Skeletal muscle cell (primary cell): ENCODE results near the gene HSPA2.
"Not testable (repeated sequence)": the region's sequence is repeated elsewhere in the genome, so short reads cannot be mapped to it uniquely, and the experiment has no call there.

Experiments used
- DNase-seq: peaks from one replicate; pipeline ENCODE4 v3.0.0-alpha.2; 2010; ENCODE audit warnings: low read depth
- H3K4me3 ChIP-seq: 2 replicates; pipeline ENCODE4 v1.5.1; 2011; ENCODE audit warnings: low read depth, mild to moderate bottlenecking, control low read depth, low read length, moderate library complexity

The HSPA2 gene

GRCh38 chr14:64550621-64551333 is 10.2 kb downstream of the HSPA2 start:
- no peak overlapping the region for H3K4me3 ChIP-seq

DNA sequence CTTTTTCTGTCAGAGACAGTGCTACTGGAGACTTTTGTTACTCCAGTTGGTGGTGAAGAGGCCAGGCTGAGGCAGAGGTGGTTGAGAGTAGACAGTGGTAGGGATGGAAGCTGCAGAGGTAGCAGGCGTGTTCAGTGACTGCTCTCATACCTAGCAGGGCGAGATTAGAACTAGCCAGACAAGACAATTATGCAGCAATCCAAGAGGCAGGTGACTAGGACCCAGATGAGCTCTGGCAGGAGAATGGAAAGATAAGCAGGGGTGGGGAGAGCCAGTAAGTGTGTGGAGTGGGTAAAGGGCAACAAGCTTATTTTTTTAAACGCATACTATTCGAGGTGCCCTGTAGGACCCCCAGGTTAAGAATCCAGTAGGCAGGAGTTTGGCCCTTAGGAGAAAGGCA is 14.0 kb downstream of the HSPA2 start:
- H3K4me3 ChIP-seq: no peak overlapping the region
- DNase-seq: no peak

More at GRCh38 chr14:64550621-64551333, 10.2 kb downstream of the HSPA2 start:
- DNase-seq: no peak

GRCh38 chr14:64556526-64556925 is 16.0 kb downstream of the HSPA2 start:
- no peak for DNase-seq
- no peak overlapping the region for H3K4me3 ChIP-seq

- not testable (repeated sequence) for H3K4me3 ChIP-seq, DNase-seq
Measured at GRCh38 chr14:64558216-64558615, 17.7 kb downstream of the HSPA2 start.

- H3K4me3 ChIP-seq: no peak overlapping the region
Measured at GRCh38 chr14:64561631-64562030, 21.1 kb downstream of the HSPA2 start.

DNA sequence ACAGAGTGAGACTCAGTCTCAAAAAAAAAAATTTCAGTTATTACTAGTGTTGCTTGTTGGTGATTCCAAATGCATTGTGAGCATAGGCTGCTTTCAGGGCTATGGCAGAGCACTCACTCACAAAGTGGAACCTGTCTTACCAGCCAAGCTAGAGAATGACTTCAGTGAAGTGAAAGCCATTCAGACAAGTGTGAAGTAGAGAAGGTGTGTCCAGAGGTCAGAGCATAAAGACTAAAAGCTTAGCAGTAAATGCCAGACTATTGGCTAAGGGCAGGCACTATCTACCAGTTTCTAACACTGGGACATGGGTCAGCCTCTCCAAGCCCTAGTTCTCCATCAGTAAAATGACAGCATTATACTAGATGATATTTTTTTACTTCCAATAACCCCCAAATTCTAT is 21.9 kb downstream of the HSPA2 start:
- no peak for DNase-seq

More at GRCh38 chr14:64561631-64562030, 21.1 kb downstream of the HSPA2 start:
- no peak for DNase-seq

DNA sequence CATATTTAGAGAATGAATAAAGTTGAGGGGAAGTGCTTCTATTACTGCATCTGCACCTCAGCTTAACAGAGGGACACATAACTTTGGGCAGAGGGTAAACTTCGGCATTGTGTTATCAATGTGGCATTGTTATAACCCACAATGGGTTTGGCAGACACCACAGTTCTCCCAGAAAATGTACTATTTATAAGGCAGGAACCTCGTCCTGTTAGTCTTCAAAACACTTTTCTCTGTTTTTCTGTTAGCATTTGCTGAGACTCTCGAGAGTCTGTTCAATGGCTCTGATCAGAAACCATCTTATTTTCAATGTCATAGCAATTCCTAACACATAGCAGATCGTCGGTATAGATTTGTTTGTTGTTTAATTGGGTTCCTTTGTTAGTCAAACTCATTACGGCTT is 23.2 kb downstream of the HSPA2 start:
- DNase-seq: no peak

More for the DNA sequence above, 21.9 kb downstream of the HSPA2 start:
- no peak overlapping the region for H3K4me3 ChIP-seq

DNA sequence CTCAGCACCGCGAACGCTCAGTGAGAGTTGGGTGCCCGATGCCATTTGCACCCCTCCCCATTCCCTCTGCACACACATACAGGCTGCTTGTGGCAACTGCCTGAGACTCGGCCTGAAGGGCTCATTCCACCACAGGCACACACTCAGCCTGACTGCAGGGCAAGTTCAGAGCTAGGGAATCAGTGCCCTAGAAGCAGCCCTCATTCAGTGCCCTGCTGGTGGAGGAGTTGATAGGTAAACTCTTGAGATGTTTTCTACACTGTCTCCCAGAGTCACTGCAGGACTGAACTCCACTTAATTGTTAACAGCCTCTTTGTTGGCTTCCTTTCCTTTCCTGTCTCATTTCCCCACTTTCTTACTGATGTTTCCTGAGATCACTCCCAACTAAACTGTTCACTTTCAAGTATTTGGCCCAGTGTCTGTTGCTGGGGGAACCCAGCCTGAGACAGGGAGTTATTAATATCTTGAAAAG is 26.1 kb downstream of the HSPA2 start:
- DNase-seq: no peak
- H3K4me3 ChIP-seq: no peak overlapping the region

More for the DNA sequence above, 23.2 kb downstream of the HSPA2 start:
- no peak overlapping the region for H3K4me3 ChIP-seq

- peak; percentile 36 for DNase-seq
Measured at GRCh38 chr14:64569138-64569631, 28.6 kb downstream of the HSPA2 start.

DNA sequence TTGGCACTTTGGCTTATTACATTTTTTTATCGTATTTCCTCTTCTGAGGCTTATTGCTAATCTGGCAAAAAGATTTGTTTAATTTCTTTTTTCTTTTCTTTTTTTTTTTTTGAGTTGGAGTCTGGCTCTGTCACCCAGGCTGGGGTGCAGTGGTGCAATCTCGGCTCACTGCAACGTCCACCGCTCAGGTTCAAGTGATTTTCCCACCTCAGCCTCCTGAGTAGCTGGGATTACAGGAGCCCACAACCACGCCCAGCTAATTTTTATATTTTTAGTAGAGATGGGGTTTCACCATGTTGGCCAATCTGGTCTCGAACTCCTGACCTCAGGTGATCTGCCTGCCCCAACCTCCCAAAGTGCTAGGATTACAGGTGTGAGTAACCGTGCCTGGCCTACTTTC is 29.1 kb downstream of the HSPA2 start:
- DNase-seq, H3K4me3 ChIP-seq: not testable (repeated sequence)

More at GRCh38 chr14:64569138-64569631, 28.6 kb downstream of the HSPA2 start:
- H3K4me3 ChIP-seq: no peak overlapping the region

- DNase-seq: no peak
- no peak overlapping the region for H3K4me3 ChIP-seq
Measured at GRCh38 chr14:64572386-64573104, 32.0 kb downstream of the HSPA2 start.

- no peak overlapping the region for H3K4me3 ChIP-seq
- no peak for DNase-seq
Measured at GRCh38 chr14:64573109-64573508, 32.6 kb downstream of the HSPA2 start.

DNA sequence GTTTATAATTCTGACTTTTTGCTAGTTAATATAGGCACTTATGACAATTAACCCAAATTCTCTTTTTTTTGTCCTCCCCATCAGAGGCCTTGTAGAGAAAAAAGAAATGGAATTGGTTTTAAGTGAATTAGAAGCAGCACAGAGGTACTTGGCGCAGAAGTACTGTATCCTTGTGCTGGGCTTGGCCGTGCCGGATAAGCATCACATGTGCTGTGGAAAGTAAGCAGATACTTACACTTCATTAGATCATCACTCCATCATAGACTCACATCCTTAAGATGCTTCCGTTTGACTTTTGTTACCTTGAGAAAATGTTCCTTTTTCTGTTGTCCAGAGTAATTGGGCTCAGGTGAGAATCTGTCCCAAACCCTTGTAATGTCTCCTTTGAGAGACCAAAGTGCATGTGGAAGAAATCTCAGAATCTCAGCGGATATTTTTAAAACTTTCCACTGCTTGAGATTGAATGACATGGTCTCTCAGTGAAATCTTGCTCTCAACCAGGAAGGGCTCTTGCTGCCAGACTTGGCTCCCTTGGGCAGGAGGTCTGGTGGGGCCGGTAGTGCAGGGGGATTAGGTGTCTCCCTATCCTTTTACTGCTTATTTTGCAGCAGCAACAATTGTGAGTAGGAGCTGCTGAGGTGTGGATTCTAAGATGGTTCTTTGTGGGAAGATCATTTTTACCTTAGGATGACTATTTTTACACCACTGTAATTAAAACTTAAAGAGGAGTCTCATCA is 34.0 kb downstream of the HSPA2 start:
- DNase-seq: no peak
- H3K4me3 ChIP-seq: no peak overlapping the region

DNA sequence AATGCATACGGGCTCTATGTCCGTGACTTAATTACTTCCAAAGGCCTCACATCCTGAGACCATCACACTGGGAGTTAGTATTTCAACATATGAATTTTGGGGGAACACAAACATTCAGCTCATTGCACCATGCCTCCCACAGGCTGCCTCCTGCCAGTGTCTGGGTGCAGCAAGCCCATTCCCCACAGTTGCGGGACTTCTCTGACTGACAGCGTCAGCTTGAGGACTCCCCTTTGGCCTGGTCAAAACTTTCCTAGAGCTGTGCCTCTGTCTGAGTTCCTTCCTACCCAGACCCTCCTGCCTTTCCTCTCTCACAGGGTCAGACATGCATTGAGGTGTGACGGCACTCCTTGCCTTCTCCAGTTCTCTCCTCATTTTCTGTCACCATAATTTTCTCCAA is 36.7 kb downstream of the HSPA2 start:
- H3K4me3 ChIP-seq: no peak overlapping the region
- no peak for DNase-seq

DNA sequence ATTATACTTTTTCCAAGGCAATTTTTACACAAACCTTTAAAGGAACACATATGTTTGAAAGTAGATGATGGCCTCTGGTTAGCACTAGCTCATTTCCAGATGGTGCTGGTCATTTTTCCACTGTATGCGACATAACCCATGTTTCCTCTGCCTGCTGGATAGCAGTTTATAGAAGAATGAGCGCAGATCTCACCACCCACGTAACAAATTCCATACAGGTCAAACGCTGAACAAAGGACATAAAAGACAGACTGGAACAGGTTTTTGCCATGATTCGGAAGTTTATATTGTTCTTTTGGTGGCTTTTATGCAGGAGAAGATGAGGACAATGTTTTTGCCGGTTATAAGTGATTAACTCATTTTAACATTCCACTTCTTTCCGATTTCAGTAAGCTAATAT is 39.9 kb downstream of the HSPA2 start:
- H3K4me3 ChIP-seq: no peak overlapping the region
- DNase-seq: no peak

DNA sequence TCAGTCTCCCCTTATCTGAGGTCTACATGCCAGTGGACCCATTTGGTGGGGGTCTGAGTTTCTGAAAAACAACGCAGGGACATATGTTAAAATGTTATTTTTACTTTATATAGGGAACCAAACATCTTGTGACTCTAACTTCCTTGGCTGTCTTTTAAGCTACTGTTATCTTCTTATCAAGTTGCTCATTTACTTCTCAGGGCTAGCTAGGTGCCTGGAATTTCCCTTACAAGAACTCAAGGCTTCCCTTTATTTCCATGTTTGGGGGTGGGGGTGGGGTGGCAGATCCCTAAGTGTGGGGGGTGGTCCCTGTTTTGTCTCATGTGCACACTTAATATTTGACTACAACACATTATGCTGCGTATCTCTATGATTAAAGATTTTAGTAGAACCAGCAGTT is 40.8 kb downstream of the HSPA2 start:
- DNase-seq: no peak
- no peak overlapping the region for H3K4me3 ChIP-seq

GRCh38 chr14:64581817-64582216 is 41.3 kb downstream of the HSPA2 start:
- DNase-seq: no peak
- no peak overlapping the region for H3K4me3 ChIP-seq

- no peak overlapping the region for H3K4me3 ChIP-seq
Measured at GRCh38 chr14:64584190-64584589, 43.6 kb downstream of the HSPA2 start.

GRCh38 chr14:64591809-64592208 is 51.3 kb downstream of the HSPA2 start:
- no peak for DNase-seq
- H3K4me3 ChIP-seq: no peak overlapping the region

More at GRCh38 chr14:64584190-64584589, 43.6 kb downstream of the HSPA2 start:
- no peak for DNase-seq
